H1 (cell line): ENCODE data around the gene CSF3. TPM values are rescaled to one million over a fixed set of nuclear protein-coding genes. Genes with fewer than 3 reads are reported as not detected.

Experiments
- CTCF ChIA-PET: fragments of 300-600 bp; sonication (Branson Sonifier 250); formaldehyde crosslinking; loops from one replicate; lab custom pipeline; 2021; ENCODE audit not compliant: partially characterized antibody; lab: Charles Lee
- POLR2A ChIA-PET: fragments of 300-600 bp; sonication (Branson Sonifier 250); formaldehyde crosslinking; loops from one replicate; lab custom pipeline; 2021; ENCODE audit warnings: inconsistent platforms; ENCODE audit not compliant: partially characterized antibody; lab: Charles Lee
- DNase-seq, 2 experiments: peaks; one replicate each; pipeline versions ENCODE4 v3.0.0 to v3.0.0-alpha.2; 2010 to 2022; ENCODE audit warnings: low spot score in 2 of 2, low read depth in 1 of 2, mixed read lengths in 1 of 2
- FAIRE-seq: peaks from 2 replicates; lab custom pipeline; 2011; peaks lifted over from hg19 to GRCh38; lab: Jason Lieb, UNC
- H2AFZ ChIP-seq: 2 replicates; pipeline ENCODE4 v1.8.1; 2012; ENCODE audit warnings: low read length, inconsistent platforms
- H2AK5ac ChIP-seq: 2 replicates; pipeline ENCODE4 v1.6.1; 2013; ENCODE audit warnings: low read depth, low read length
- H2BK120ac ChIP-seq: replicated peaks from 2 replicates; pipeline ENCODE3; 2013; ENCODE audit warnings: low read depth, low read length, inconsistent platforms
- H2BK12ac ChIP-seq: 2 replicates; pipeline ENCODE4 v1.6.1; 2013; ENCODE audit warnings: low read depth, low read length
- H2BK15ac ChIP-seq: 2 replicates; pipeline ENCODE4 v1.6.1; 2013; ENCODE audit warnings: low read length
- H2BK20ac ChIP-seq: 2 replicates; pipeline ENCODE4 v1.6.1; 2013; ENCODE audit warnings: low read length
- H2BK5ac ChIP-seq: 2 replicates; pipeline ENCODE4 v1.6.1; 2013; ENCODE audit warnings: low read depth, low read length
- H3K14ac ChIP-seq: 2 replicates; pipeline ENCODE4 v1.6.1; 2013; ENCODE audit warnings: inconsistent platforms; ENCODE audit not compliant: insufficient read length
- H3K18ac ChIP-seq: 2 replicates; pipeline ENCODE4 v1.6.1; 2013; ENCODE audit warnings: low read length; ENCODE audit errors: extremely low read depth
- H3K23ac ChIP-seq: 2 replicates; pipeline ENCODE4 v1.6.1; 2013; ENCODE audit warnings: inconsistent platforms; ENCODE audit not compliant: insufficient read length
- H3K23me2 ChIP-seq: 2 replicates; pipeline ENCODE4 v1.6.1; 2013; ENCODE audit warnings: low read depth, low read length
- H3K27ac ChIP-seq: 2 replicates; pipeline ENCODE4 v1.6.1; 2011; ENCODE audit warnings: low read depth, low read length, inconsistent platforms
- H3K27me3 ChIP-seq, 4 experiments: replicated peaks in 1 of 4; 1 replicate in 1 of 4; 2 replicates in 3 of 4; pipeline versions ENCODE4 v1.6.1 to v1.8.1; 2011 to 2013; ENCODE audit warnings: low read length in 3 of 4, mild to moderate bottlenecking in 3 of 4, inconsistent platforms in 2 of 4, mixed read lengths in 2 of 4, moderate library complexity in 1 of 4; ENCODE audit not compliant: control insufficient read depth in 3 of 4, insufficient read depth in 3 of 4; ENCODE audit errors: extremely low read depth in 1 of 4
- H3K36me3 ChIP-seq, 4 experiments: 2 replicates each; pipeline versions ENCODE4 v1.6.1 to v1.8.1; 2011 to 2013; ENCODE audit warnings: mild to moderate bottlenecking in 4 of 4, low read length in 3 of 4, moderate library complexity in 2 of 4, control low read depth in 1 of 4, inconsistent platforms in 1 of 4; ENCODE audit not compliant: insufficient read depth in 4 of 4, control insufficient read depth in 2 of 4
- H3K4ac ChIP-seq: replicated peaks from 2 replicates; pipeline ENCODE3; 2013; ENCODE audit warnings: low read length, low read depth, mixed read lengths, inconsistent platforms; ENCODE audit not compliant: insufficient read length
- H3K4me1 ChIP-seq, 4 experiments: replicated peaks in 1 of 4; 1 replicate in 1 of 4; 2 replicates in 3 of 4; pipeline versions ENCODE4 v1.6.1 to v1.8.1; 2011 to 2013; ENCODE audit warnings: low read length in 3 of 4, inconsistent platforms in 2 of 4, mixed read lengths in 1 of 4; ENCODE audit not compliant: insufficient read depth in 4 of 4, control insufficient read depth in 3 of 4
- H3K4me2 ChIP-seq, 2 experiments: 2 replicates each; pipeline versions ENCODE4 v1.6.1 to v1.8.1; 2011 to 2013; ENCODE audit warnings: low read depth in 2 of 2, low read length in 2 of 2, control low read depth in 1 of 2, inconsistent platforms in 1 of 2, mild to moderate bottlenecking in 1 of 2; ENCODE audit not compliant: insufficient read depth in 1 of 2
- H3K4me3 ChIP-seq, 4 experiments: fragments of 200-600, 300-600 bp in 1 of 4; sonication (generic), shearing (Covaris generic), sonication (Bioruptor Twin) in 1 of 4; 2 replicates each; pipeline versions ENCODE4 v1.5.1 to v1.8.1; 2011 to 2016; ENCODE audit warnings: low read length in 4 of 4, low read depth in 3 of 4, control low read depth in 2 of 4, inconsistent platforms in 2 of 4, mild to moderate bottlenecking in 2 of 4, mixed read lengths in 1 of 4, moderate library complexity in 1 of 4; ENCODE audit not compliant: insufficient read depth in 2 of 4; ENCODE audit errors: extremely low read depth in 1 of 4
- H3K56ac ChIP-seq: replicated peaks from 2 replicates; pipeline ENCODE3; 2013; ENCODE audit warnings: low read depth, mild to moderate bottlenecking, mixed read lengths, low read length, inconsistent platforms; ENCODE audit not compliant: insufficient read length
- H3K79me1 ChIP-seq: 2 replicates; pipeline ENCODE4 v1.6.1; 2013; ENCODE audit warnings: low read depth, low read length, control low read depth
- H3K79me2 ChIP-seq, 2 experiments: 2 replicates each; pipeline versions ENCODE4 v1.6.1 to v1.8.1; 2012 to 2013; ENCODE audit warnings: low read length in 2 of 2, mild to moderate bottlenecking in 2 of 2, inconsistent platforms in 1 of 2; ENCODE audit not compliant: insufficient read depth in 2 of 2, control insufficient read depth in 1 of 2
- H3K9ac ChIP-seq, 4 experiments: replicated peaks in 1 of 4; 1 replicate in 1 of 4; 2 replicates in 3 of 4; pipeline versions ENCODE4 v1.6.1 to v1.8.1; 2011 to 2013; ENCODE audit warnings: low read depth in 3 of 4, low read length in 3 of 4, control low read depth in 2 of 4, mild to moderate bottlenecking in 2 of 4, moderate library complexity in 2 of 4, inconsistent platforms in 1 of 4; ENCODE audit errors: extremely low read depth in 1 of 4
- H3K9me3 ChIP-seq, 2 experiments: 2 replicates each; pipeline versions ENCODE4 v1.6.1 to v1.8.1; 2012 to 2013; ENCODE audit warnings: mild to moderate bottlenecking in 2 of 2, moderate library complexity in 2 of 2, control low read depth in 1 of 2, inconsistent platforms in 1 of 2, low read depth in 1 of 2, low read length in 1 of 2, mixed read lengths in 1 of 2; ENCODE audit not compliant: insufficient read depth in 2 of 2
- H4K20me1 ChIP-seq, 2 experiments: replicated peaks in 1 of 2; 2 replicates each; pipeline versions ENCODE3 to v1.8.1; 2011 to 2013; ENCODE audit warnings: inconsistent platforms in 2 of 2, low read length in 2 of 2, mild to moderate bottlenecking in 1 of 2; ENCODE audit not compliant: insufficient read depth in 2 of 2, control insufficient read depth in 1 of 2
- H4K5ac ChIP-seq: 2 replicates; pipeline ENCODE4 v1.6.1; 2013; ENCODE audit warnings: low read length, low read depth, mixed read lengths, inconsistent platforms; ENCODE audit not compliant: insufficient read length
- H4K8ac ChIP-seq: 2 replicates; pipeline ENCODE4 v1.8.0; 2013; ENCODE audit warnings: mild to moderate bottlenecking, moderate library complexity, low read length, inconsistent platforms; ENCODE audit not compliant: insufficient read depth; ENCODE audit errors: extremely low read depth
- H4K91ac ChIP-seq: replicated peaks from 2 replicates; pipeline ENCODE3; 2013; ENCODE audit warnings: low read length, mixed read lengths, inconsistent platforms; ENCODE audit not compliant: insufficient read length
- SP2 ChIP-seq: IDR thresholded peaks from 2 replicates; pipeline ENCODE4 v1.6.1; 2012; ENCODE audit warnings: mild to moderate bottlenecking, low read length, inconsistent platforms
- TBP ChIP-seq: IDR thresholded peaks from 2 replicates; pipeline ENCODE4 v1.6.1; 2011; ENCODE audit warnings: low read depth, low read length, improper control_type of control experiment
- WGBS, 2 experiments: shearing (Covaris generic) in 1 of 2; methylation state at CpG; one replicate each; pipeline versions ENCODE4 v1.1.6 to v1.1.7; 2013 to 2015; ENCODE audit warnings: low lambda C conversion rate in 2 of 2, mixed read lengths in 2 of 2, inconsistent platforms in 1 of 2, low coverage in 1 of 2, missing lambda C conversion rate in 1 of 2; ENCODE audit not compliant: insufficient replicate concordance in 2 of 2, insufficient coverage in 1 of 2, insufficient read length in 1 of 2; ENCODE audit errors: extremely low coverage in 1 of 2, missing lambda C conversion rate in 1 of 2; 5-methylcytosine and 5-hydroxymethylcytosine counted together
- polyA plus RNA-seq, 7 experiments: library from polyadenylated mRNA; depleted of rRNA in 3 of 7; stranded (reverse) in 5 of 7; unstranded in 2 of 7; fragments of >200 nt in 5 of 7; fragments of 200-250 nt in 2 of 7; gene quantifications; 1 replicate in 5 of 7; 2 replicates in 1 of 7; 4 replicates in 1 of 7; pipeline versions ENCODE4 v1.2.1 to v1.2.3, GENCODE V29; 2011 to 2013; ENCODE audit warnings: missing spikeins in 2 of 7, mixed read lengths in 2 of 7
- total RNA-seq: library from RNA; stranded (reverse); fragmentation: NEBNext Ultra II Directional; extraction: Animal tissue kit (Norgen Biotek cat#: 25700); gene quantifications from 2 replicates; pipeline ENCODE4 v1.2.1, GENCODE V29; 2021
- TF ChIP-seq, protein P1 (sequence below): IDR thresholded peaks from 2 replicates; pipeline ENCODE4 v1.6.1; 2011; ENCODE audit warnings: low read length, improper control_type of control experiment

The CSF3 gene
- total and polyA plus RNA-seq, 2 of the 8 experiments (the other 6 are each of a cell fraction or from before 2014, with no cell fraction given), result 0.03 TPM; not detected in 1

- Histone ChIP-seq H2BK120ac (no peak overlapping the region), H2BK15ac (no peak overlapping the region), H4K8ac (no peak overlapping the region), H3K4me1 (no peaks in the 10 kb centered on the region), H3K79me2 (no peaks in the 10 kb centered on the region), H2AFZ (no peak overlapping the region), H3K27me3 (no peaks in the 10 kb centered on the region), H3K4me2 (no peak overlapping the region), H3K14ac (no peak overlapping the region), H4K5ac (no peak overlapping the region), H2BK20ac (no peak overlapping the region), H3K27ac (no peak overlapping the region), H3K36me3 (peaks cover 51 to 80% (median 71%) of the 10 kb centered on the region in 4 experiments), H3K23me2 (no peaks in the 10 kb centered on the region), H3K23ac (no peak overlapping the region), H4K20me1 (peaks cover 0 to 5% of the 10 kb centered on the region in 2 experiments), H2BK5ac (no peak overlapping the region), H3K18ac (no peak overlapping the region), H2BK12ac (no peak overlapping the region), H3K79me1 (no peaks in the 10 kb centered on the region), H2AK5ac (no peak overlapping the region), H3K4ac (no peak overlapping the region), H3K56ac (no peak overlapping the region), H4K91ac (no peak overlapping the region), H3K9me3 (no peaks in the 10 kb centered on the region), H3K9ac (no peak overlapping the region), H3K4me3 (no peak overlapping the region)
- FAIRE-seq (no peak), DNase-seq (no peak)
- POLR2A ChIA-PET, result no interaction called here
- TF ChIP-seq, protein P1, sequence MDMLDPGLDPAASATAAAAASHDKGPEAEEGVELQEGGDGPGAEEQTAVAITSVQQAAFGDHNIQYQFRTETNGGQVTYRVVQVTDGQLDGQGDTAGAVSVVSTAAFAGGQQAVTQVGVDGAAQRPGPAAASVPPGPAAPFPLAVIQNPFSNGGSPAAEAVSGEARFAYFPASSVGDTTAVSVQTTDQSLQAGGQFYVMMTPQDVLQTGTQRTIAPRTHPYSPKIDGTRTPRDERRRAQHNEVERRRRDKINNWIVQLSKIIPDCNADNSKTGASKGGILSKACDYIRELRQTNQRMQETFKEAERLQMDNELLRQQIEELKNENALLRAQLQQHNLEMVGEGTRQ, result no peak
- TF ChIP-seq SP2 (no peak), TBP (no peak)
- CTCF ChIA-PET, result interaction anchor here (1.5 kb wide), 1 partner anchor 19 kb away, joined by 3 read pairs; no protein-coding TSS in a partner anchor
- WGBS, 2 experiments, result 90% methylated on average over 11 of the region's 11 CpGs; no CpG with 5 or more reads in 1 of the 2 experiments
Observed at GRCh38 chr17:39994448-39994847, 20.8 kb upstream of the CSF3 start.
